Measurements from ENCODE around the gene FBXL13. TPM values are rescaled to one million over a fixed set of nuclear protein-coding genes. Genes with fewer than 3 reads are reported as not detected.

The FBXL13 gene
- total RNA-seq, 1 donor from 2014 or later, result 1.3 TPM

Small RNAs within 50 kb of the gene (small RNA-seq; reads per million reads assigned to genes)
- not detected for gene RNU6-1136P (ENCODE audit: low replicate concordance)

Other genes with a start within 250 kb of the FBXL13 start
- gene LRRC17, start 161.8 kb downstream of the FBXL13 start, total RNA-seq, result 38.0 TPM
- gene ARMC10, start 344 bp upstream of the FBXL13 start, total RNA-seq, result 28.8 TPM
- 22.4 TPM for gene NAPEPLD, start 74.3 kb upstream of the FBXL13 start, total RNA-seq
- 63.0 TPM for gene PMPCB, start 222.6 kb upstream of the FBXL13 start, total RNA-seq